Measurements from ENCODE around the gene TGM2.

DNA sequence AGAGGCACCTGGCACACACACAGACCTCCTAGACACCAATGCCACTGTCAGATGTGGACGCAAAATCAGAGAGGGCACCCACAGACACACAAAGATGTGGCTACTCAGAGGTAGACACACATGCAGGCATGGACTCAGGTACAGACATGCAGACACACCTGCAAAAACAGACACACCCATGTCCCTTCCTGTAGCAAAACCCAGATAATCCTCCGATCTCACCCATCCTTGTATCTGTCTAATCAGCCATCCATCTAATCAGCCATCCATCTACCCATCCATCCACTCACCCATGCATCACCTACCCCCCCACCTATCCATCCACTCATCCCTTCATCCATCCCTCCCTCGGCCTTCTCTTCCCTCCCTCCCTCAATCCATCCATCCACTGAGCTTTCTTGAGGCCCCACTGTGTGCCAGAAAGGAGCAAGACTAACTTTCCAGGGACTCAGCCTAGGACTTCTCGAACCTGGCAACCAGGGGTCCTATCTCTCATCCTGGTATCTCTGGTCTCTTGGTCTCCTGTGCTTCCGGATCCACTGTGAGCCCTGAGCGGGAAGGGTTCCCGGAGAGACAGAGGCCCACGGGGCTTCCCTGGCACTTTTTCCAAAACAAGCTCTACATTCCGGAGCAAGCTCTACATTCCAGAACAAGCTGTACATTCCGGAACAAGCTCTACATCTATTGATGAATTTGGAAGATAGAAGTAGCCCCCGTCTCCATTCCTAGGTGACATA lies 1.1 kb upstream of the TGM2 start:
- TF ChIP-seq POLR2AphosphoS5 (IDR thresholded peaks at IDR 0.05) (no peak), POLR2A (IDR thresholded peaks at IDR 0.05; ENCODE audit: low read depth) (no peak)
- TF ChIP-seq, protein P1, sequence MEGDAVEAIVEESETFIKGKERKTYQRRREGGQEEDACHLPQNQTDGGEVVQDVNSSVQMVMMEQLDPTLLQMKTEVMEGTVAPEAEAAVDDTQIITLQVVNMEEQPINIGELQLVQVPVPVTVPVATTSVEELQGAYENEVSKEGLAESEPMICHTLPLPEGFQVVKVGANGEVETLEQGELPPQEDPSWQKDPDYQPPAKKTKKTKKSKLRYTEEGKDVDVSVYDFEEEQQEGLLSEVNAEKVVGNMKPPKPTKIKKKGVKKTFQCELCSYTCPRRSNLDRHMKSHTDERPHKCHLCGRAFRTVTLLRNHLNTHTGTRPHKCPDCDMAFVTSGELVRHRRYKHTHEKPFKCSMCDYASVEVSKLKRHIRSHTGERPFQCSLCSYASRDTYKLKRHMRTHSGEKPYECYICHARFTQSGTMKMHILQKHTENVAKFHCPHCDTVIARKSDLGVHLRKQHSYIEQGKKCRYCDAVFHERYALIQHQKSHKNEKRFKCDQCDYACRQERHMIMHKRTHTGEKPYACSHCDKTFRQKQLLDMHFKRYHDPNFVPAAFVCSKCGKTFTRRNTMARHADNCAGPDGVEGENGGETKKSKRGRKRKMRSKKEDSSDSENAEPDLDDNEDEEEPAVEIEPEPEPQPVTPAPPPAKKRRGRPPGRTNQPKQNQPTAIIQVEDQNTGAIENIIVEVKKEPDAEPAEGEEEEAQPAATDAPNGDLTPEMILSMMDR (IDR thresholded peaks at IDR 0.05) = no peak

Data from esophagus muscularis mucosa (tissue), 3 donors.